DOHH2 (cell line): Measurements from ENCODE around the gene SMPDL3A.

ENCODE experiments used
- CTCF ChIP-seq: fragments of 200-600 bp; sonication (generic); IDR thresholded peaks from one replicate; pipeline ENCODE4 v1.5.1; 2014; ENCODE audit warnings: antibody characterized with exemption, mild to moderate bottlenecking, low read depth, low read length; ENCODE audit not compliant: poor library complexity, severe bottlenecking
- EZH2phosphoT487 ChIP-seq: fragments of 200-600 bp; sonication (generic); IDR thresholded peaks from 2 replicates; pipeline ENCODE4 v1.6.1; 2017; ENCODE audit warnings: borderline replicate concordance, mild to moderate bottlenecking, antibody characterized with exemption, low read length, moderate library complexity, mixed read lengths

DNA sequence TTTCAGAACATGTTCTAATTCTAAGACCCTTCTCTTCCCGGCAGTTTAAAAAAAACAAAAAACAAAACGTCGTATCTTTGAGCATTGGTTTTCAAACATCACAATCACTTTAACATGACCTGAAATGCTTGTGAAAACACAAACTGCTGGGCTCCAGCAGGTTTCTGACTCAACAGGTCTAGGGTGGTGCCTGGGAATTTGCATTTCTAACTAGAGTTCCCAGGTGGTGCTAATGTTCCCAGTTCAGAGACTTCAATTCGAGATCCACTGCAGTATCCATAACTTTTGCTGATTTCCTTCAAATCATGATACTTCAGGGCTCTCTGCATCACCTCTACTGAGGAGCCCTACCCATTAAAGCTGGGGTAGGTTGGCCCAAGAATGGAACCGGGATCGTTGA, 850 bp upstream of the SMPDL3A start:
- TF ChIP-seq CTCF (no peak), EZH2phosphoT487 (no peak)
